Subcutaneous adipose tissue (tissue), 4 donors: Measurements from ENCODE around the gene ITIH3. TPM values are rescaled to one million over a fixed set of nuclear protein-coding genes. Genes with fewer than 3 reads are reported as not detected.

Experiments used
- total RNA-seq, 4 donors: library from RNA; depleted of rRNA; stranded (reverse); fragments of >200 nt; gene quantifications; one replicate each; pipeline ENCODE4 v1.1.0, GENCODE V29; 2016
- TF ChIP-seq, protein P1 (sequence below): fragments of 450-650 bp; IDR thresholded peaks from one replicate; pipeline ENCODE4 v1.5.1; 2016; ENCODE audit warnings: low read depth, mild to moderate bottlenecking, control low read depth, antibody characterized with exemption, moderate library complexity

Gene ITIH3
- total RNA-seq, 4 donors from 2014 or later = 0.44 to 4.6 (median 2.1) TPM; not detected in 1

DNA sequence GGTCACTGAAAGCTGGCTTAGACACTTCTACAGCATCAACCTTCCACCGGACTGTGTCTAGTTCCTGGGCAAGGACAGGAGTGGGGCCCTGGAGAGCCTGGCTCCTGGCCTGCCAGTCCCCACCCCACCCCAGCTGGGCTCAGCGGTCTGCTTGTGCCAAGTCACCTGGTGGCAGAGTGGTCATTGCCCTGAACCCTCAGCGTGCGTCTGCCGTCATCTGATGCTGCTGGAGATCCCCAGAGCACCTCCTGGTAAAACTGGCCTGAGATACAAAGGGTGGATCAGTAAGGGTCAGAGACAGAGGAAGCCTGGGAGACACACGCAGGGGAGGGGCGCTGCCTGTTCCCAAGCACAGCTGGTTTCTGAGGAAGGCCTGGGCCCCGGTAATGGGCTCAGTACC is 19.2 kb downstream of the ITIH3 start:
- TF ChIP-seq, protein P1, sequence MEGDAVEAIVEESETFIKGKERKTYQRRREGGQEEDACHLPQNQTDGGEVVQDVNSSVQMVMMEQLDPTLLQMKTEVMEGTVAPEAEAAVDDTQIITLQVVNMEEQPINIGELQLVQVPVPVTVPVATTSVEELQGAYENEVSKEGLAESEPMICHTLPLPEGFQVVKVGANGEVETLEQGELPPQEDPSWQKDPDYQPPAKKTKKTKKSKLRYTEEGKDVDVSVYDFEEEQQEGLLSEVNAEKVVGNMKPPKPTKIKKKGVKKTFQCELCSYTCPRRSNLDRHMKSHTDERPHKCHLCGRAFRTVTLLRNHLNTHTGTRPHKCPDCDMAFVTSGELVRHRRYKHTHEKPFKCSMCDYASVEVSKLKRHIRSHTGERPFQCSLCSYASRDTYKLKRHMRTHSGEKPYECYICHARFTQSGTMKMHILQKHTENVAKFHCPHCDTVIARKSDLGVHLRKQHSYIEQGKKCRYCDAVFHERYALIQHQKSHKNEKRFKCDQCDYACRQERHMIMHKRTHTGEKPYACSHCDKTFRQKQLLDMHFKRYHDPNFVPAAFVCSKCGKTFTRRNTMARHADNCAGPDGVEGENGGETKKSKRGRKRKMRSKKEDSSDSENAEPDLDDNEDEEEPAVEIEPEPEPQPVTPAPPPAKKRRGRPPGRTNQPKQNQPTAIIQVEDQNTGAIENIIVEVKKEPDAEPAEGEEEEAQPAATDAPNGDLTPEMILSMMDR = no peak

GRCh38 chr3:52816199-52816598 is 21.6 kb downstream of the ITIH3 start:
- TF ChIP-seq, protein P1 = no peak

GRCh38 chr3:52816654-52817053 is 22.1 kb downstream of the ITIH3 start:
- TF ChIP-seq, protein P1 = no peak

GRCh38 chr3:52817221-52817620 is 22.6 kb downstream of the ITIH3 start:
- TF ChIP-seq, protein P1 = no peak

GRCh38 chr3:52817860-52818259 is 23.3 kb downstream of the ITIH3 start:
- TF ChIP-seq, protein P1 = no peak

GRCh38 chr3:52819936-52820335 is 25.3 kb downstream of the ITIH3 start:
- TF ChIP-seq, protein P1 = no peak

- TF ChIP-seq, protein P1 = no peak
These were observed 26.1 kb downstream of the ITIH3 start for GRCh38 chr3:52820736-52821135.
